GM04504 (cell line): ENCODE results near the gene IFNB1.

Source experiments
- DNase-seq: peaks from one replicate; pipeline ENCODE4 v3.0.0-alpha.2; 2012; ENCODE audit warnings: low read depth

IFNB1 gene

GRCh38 chr9:21077781-21078180 lies at the start of gene IFNB1:
IFNB1 (minus strand) TSS chr9:21077942; CDS start chr9:21077869, 73 bp downstream.
- DNase-seq = no peak

DNA sequence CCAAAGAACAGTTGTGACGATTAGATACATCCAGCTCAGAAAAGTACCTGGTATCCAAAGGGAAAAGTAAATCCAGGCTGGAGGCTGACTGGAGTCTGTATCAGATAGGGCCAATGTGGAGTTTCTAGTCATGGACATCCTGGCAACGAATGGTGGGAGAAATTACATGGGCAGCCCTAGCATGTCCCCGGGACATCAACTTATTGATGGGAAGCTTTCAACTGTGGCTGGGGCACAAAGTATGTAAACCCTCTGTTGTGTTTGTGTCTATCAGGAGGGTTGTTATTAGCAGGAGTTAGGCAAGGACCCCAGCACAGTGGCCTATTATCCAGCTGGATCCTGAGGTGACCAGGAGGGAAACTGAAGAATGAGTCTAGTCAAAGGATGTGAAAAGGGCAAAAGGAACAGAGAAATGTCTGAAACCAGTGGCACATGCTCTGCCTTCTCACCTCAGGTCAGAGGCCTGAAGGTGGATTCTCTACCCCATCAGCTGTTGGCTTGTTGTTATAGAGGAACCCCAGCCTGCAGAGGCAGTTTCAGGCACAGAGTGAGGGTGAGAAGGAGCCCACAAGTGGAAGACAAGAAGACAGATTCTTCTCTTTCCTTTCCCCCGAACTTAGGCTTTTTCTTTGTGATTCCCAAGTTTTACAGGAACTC lies 44.0 kb upstream of the IFNB1 start:
- DNase-seq = no peak

DNA sequence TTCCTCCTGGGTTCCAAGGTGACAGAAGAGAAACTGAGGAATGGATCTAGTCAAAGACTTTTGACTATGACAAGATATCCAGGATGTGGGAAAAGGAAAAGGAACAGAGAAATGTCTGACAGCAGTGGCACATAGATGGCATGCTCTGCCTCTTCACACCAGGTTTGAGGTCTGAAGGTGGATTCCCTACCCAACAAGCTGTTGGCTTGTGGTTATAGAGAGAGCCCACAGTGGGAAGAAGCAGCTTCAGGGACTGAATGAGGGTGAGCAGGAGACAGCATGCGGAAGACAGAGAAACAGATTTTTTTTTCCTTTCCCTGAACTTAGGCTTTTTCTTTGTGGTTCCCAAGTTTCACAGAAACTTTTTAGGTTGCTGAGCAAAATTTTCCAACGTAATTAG lies 43.3 kb upstream of the IFNB1 start:
- no peak for DNase-seq

DNA sequence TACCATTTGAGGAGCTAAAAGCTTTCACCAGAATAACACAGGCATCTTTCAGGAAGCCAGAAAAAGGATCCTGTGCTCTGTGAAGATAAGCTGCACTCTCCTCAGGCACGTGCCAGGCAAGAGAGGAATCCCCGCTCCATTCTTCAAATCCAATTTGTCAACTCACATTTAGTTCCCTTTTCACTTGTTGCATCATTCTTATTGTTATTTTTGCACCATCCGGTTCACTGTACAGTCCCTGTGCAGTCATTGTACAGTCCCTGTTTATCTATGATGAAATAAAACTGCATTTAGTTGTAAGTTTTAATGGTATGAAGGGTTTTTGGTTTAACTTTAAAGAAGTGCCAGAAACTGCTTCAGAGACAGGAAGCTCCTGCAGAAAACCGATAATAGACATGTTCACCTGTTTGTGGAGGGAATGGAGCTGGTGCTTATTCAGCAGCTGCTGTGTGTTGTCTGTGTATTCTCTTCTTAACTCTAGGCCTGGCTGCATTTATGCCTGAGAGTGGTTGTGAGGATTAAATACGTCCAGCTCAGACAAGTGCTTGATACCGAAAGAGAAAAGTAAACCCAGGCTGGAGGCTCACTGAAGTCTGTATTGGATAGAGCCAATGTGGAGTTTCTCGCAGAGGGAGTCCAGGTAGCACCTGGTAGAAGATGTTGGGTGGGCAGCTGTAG lies 41.5 kb upstream of the IFNB1 start:
- DNase-seq = no peak

GRCh38 chr9:21114311-21114710 lies 36.6 kb upstream of the IFNB1 start:
- no peak for DNase-seq

- DNase-seq = peak; percentile 42
Observed at GRCh38 chr9:21110708-21111576, 33.2 kb upstream of the IFNB1 start.

DNA sequence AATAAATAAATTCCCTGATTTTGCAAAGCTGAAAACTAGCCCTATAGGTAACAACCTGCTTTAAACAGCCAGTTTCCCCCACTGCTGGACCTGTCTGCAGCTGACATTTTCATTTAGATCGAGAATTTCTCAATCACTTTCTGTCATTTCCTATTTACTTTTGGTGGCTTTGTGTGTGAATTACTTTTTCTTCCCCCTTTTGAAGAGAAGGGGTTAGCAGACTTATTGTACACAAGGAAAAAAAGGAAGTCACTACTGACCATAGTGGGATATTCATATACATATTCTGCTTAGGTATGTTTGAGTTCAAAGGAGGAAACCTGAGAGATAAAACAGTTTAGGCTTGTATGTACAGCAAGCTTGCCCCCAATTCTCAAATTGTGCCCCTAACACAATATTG lies 27.0 kb upstream of the IFNB1 start:
- DNase-seq = no peak

GRCh38 chr9:21102305-21102704 lies 24.6 kb upstream of the IFNB1 start:
- DNase-seq = no peak

DNA sequence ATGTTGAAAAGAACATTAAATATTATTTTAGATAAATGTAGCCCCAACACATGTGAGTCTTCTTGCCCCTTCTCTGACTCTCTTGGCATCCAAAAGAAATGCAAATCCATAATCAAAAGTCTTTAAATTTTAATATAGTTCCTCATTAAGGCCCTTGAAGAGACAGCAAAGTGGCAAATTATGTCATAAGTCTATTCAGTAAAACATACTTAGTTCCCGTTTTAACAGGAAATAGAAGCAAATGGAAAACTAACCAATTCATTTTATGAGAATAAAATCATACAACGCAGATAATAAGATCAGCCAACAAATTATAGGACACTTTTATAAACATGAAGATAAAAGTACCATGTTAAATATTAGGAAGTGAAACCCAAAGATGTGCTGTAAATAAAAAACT lies 20.1 kb upstream of the IFNB1 start:
- no peak for DNase-seq

GRCh38 chr9:21096901-21097255 lies 19.1 kb upstream of the IFNB1 start:
- no peak for DNase-seq

DNA sequence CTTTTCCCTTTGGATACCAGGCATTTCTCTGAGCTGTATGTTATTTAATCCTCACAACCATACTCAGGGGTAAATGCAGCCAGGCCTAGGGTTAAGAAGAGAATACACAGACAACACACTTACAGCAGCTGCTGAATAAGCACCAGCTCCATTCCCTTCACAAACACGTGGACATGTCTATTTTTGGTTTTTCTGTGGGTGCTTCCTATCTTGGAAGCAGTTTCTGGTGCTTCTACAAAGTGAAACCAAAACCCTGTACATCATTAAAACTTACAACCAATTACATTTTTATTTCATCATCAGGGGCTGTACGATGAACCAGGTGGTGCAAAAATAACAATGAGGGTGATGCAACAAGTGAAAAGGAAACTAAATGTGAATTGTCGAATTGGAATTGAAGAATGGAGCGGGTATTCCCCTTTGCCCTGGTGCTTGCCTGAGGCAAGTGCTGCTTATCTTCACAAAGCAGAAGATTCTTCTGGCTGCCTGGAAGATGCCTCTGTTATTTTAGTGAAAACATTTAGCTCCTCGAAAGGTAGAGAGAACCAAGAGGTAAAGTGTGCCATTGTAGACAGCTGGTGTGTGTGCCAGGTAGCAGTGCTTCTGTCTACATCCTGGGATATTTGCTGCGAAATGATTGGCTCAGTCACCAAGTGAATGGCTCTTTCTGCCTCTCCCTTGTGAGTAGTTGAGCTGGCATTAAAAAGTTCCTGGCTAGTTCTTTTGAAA lies 18.6 kb upstream of the IFNB1 start:
- peak; percentile 28 for DNase-seq

DNA sequence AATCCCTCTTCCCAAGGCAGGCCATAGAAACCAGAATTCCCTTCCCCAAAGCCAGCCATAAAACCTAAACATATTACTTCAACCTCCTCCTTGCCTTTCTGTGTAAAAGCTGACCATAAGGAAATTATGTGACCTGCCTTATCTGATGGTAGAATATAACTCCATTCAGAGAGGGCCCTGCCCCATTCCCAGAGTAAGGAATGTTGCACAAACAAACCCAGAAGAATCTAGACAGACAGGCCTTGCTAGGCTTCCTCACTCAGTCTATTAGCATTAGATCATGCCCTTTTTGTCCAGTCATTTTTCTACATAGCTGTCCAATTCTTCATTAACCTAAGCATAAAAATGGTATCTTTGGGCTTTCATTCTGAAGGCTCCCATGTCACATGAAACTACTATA lies 17.8 kb upstream of the IFNB1 start:
- DNase-seq = no peak

DNA sequence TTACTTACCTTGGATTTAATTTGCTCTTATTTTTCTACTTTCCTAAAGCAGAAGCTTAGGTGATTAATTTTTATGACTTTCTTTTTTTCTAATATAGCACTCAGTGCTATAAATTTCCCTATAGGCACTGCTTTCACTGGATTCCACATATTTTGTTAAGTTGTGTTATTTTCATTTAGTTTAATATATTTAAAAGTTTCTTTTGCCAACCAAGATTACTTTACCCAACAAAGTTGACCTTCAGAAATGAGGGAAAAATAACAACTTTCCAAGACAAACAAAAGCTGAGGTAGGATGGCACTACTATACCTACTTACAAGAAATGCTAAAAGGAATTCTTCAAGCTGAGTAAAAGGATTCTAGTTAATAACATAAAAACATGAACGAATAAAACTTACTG lies 8.8 kb upstream of the IFNB1 start:
- no peak for DNase-seq

DNA sequence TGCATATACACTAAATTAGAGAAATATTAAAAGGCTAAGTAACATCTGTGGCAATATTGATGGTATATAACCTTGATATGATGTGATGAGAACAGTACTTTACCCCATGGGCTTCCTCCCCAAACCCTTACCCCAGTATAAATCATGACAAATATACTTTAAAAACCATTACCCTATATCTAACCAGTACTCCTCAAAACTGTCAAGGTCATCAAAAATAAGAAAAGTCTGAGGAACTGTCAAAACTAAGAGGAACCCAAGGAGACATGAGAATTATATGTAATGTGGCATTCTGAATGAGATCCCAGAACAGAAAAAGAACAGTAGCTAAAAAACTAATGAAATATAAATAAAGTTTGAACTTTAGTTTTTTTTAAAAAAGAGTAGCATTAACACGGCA lies 7.3 kb upstream of the IFNB1 start:
- DNase-seq = no peak

DNA sequence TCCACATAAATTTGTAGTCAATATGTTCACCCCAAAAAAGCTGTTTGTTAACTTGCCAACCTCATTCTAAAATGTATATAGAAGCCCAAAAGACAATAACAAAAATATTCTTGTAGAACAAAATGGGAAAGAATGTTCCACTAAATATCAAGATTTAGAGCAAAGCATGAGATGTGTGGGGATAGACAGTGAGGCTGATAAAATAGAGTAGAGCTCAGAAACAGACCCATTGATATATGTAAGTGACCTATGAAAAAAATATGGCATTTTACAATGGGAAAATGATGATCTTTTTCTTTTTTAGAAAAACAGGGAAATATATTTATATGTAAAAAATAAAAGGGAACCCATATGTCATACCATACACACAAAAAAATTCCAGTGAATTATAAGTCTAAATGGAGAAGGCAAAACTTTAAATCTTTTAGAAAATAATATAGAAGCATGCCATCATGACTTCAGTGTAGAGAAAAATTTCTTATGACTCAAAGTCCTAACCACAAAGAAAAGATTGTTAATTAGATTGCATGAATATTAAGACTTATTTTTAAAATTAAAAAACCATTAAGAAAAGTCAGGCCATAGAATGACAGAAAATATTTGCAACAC lies 6.6 kb upstream of the IFNB1 start:
- DNase-seq = no peak

- no peak for DNase-seq
Observed at GRCh38 chr9:21082671-21083070, 4.9 kb upstream of the IFNB1 start.

- no peak for DNase-seq
Observed at GRCh38 chr9:21081999-21082398, 4.3 kb upstream of the IFNB1 start.

- DNase-seq = no peak
Observed at GRCh38 chr9:21081451-21081850, 3.7 kb upstream of the IFNB1 start.

DNA sequence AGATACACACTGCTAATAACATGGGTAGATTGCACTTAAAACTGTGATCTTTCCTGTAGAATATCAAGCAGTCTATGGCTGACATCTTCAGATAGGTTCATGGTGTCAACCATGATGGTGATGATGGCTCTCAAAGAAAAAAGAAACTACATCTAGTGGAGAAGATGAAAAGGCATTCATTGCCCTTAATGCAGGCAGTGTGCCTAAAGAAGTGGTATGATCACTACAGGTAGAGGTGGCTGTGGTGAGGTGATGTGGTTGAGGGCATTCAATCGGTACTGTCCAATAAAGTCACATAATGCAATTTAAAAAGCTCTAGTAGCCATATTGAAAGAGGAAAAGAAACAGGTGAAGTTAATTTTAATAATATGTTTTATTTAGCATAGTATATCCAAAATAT lies 3.1 kb upstream of the IFNB1 start:
- DNase-seq = no peak

- no peak for DNase-seq
Observed at GRCh38 chr9:21078702-21079101, 960 bp upstream of the IFNB1 start.

DNA sequence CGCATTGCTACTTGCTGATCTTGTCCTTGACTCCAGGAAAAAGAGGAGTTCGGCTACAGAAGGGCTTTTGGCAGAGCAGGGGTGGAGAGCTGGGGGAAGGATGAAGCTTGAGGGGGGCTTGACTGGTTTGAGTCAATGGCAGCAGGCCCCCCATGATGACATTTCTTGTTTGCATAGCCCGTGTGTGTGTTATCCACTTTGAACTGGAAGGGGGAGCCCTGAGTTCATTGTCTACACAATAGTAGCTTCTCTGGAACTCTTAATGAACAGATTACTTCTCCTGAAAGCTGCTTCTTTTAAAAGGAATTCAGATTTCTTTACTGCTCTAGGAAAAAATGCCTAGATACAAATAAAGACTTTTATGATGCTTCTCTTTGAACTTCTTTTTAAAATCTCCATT lies 2.3 kb downstream of the IFNB1 start:
- DNase-seq = no peak

DNA sequence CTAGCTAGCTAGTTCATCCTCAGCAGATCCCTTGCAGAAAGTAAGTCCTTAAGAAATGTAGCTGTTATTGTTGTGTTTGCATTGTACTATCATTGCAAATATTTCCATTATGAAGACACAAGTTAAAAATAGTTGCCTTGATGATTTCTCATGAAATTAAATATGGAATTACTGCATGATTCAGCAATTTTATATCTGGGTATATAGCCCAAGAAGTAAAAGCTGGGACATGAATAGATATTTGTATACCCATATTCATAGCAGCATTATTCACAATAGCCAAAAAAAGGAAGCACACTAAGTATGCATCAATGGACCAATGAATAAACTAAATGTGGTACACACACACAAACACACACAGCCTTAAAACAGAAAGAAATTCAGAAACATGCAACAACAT lies 6.8 kb downstream of the IFNB1 start:
- no peak for DNase-seq
